ENCODE data around the gene IL5. TPM values are rescaled to one million over a fixed set of nuclear protein-coding genes. Genes with fewer than 3 reads are reported as not detected.

Gene IL5
- polyA plus RNA-seq, 1 donor from 2014 or later = not detected

DNA sequence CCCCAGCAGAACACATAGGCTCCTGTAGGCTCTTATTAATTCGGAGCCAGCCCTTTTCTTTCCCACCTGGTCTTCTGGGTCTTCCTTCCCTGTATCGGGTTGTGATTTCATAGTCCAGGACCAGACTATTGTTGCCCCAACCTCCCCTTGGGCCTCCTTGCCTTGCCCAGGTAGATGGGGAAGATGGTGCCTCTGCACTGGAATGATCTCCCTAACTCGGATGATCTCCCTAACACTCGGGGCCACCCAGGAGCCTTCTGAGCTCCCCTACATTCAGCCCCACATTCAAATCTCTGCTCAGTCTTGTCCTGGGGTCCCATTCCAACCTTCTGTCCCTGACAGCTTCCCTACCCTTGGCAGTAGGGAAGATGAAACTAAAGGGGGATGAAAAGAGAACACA lies 50.1 kb downstream of the IL5 start:
- no peak overlapping the region for H3K4me3 ChIP-seq (ENCODE audit: low read length)
- no peak overlapping the region for H2AFZ ChIP-seq (ENCODE audit: low read depth, low read length)
- no peaks in the 10 kb centered on the region for H3K79me2 ChIP-seq (replicated peaks; ENCODE audit: insufficient read depth, low read length)
- peaks cover 81% of the 10 kb centered on the region for H3K27me3 ChIP-seq (ENCODE audit: insufficient read depth, low read depth, low read length)
- no peak overlapping the region for H3K27ac ChIP-seq (ENCODE audit: low read length)
- H3K36me3 ChIP-seq (ENCODE audit: insufficient read depth, low read length) = no peaks in the 10 kb centered on the region
- no peaks in the 10 kb centered on the region for H3K9me3 ChIP-seq (ENCODE audit: low read length)
- no peaks in the 10 kb centered on the region for H4K20me1 ChIP-seq (ENCODE audit: insufficient read depth)
- TF ChIP-seq EP300 (conservative IDR thresholded peaks at IDR 0.05; ENCODE audit: poor library complexity, severe bottlenecking) = no peak
- no peak for TF ChIP-seq TAF1 (IDR thresholded peaks at IDR 0.05; ENCODE audit: low read depth)
- no peak for TF ChIP-seq EZH2 (IDR thresholded peaks at IDR 0.05; ENCODE audit: borderline replicate concordance, insufficient read depth, low read length, poor library complexity, severe bottlenecking)
- no peak for TF ChIP-seq RAD21 (conservative IDR thresholded peaks at IDR 0.05)
- TF ChIP-seq POLR2AphosphoS5 (IDR thresholded peaks at IDR 0.05) = no peak
- TF ChIP-seq, protein P1, sequence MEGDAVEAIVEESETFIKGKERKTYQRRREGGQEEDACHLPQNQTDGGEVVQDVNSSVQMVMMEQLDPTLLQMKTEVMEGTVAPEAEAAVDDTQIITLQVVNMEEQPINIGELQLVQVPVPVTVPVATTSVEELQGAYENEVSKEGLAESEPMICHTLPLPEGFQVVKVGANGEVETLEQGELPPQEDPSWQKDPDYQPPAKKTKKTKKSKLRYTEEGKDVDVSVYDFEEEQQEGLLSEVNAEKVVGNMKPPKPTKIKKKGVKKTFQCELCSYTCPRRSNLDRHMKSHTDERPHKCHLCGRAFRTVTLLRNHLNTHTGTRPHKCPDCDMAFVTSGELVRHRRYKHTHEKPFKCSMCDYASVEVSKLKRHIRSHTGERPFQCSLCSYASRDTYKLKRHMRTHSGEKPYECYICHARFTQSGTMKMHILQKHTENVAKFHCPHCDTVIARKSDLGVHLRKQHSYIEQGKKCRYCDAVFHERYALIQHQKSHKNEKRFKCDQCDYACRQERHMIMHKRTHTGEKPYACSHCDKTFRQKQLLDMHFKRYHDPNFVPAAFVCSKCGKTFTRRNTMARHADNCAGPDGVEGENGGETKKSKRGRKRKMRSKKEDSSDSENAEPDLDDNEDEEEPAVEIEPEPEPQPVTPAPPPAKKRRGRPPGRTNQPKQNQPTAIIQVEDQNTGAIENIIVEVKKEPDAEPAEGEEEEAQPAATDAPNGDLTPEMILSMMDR (IDR thresholded peaks at IDR 0.05; ENCODE audit: poor library complexity, severe bottlenecking) = no peak
- TF ChIP-seq, protein P2, sequence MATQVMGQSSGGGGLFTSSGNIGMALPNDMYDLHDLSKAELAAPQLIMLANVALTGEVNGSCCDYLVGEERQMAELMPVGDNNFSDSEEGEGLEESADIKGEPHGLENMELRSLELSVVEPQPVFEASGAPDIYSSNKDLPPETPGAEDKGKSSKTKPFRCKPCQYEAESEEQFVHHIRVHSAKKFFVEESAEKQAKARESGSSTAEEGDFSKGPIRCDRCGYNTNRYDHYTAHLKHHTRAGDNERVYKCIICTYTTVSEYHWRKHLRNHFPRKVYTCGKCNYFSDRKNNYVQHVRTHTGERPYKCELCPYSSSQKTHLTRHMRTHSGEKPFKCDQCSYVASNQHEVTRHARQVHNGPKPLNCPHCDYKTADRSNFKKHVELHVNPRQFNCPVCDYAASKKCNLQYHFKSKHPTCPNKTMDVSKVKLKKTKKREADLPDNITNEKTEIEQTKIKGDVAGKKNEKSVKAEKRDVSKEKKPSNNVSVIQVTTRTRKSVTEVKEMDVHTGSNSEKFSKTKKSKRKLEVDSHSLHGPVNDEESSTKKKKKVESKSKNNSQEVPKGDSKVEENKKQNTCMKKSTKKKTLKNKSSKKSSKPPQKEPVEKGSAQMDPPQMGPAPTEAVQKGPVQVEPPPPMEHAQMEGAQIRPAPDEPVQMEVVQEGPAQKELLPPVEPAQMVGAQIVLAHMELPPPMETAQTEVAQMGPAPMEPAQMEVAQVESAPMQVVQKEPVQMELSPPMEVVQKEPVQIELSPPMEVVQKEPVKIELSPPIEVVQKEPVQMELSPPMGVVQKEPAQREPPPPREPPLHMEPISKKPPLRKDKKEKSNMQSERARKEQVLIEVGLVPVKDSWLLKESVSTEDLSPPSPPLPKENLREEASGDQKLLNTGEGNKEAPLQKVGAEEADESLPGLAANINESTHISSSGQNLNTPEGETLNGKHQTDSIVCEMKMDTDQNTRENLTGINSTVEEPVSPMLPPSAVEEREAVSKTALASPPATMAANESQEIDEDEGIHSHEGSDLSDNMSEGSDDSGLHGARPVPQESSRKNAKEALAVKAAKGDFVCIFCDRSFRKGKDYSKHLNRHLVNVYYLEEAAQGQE (IDR thresholded peaks at IDR 0.05; ENCODE audit: borderline replicate concordance) = no peak
- no peak for TF ChIP-seq SMC3 (conservative IDR thresholded peaks at IDR 0.05; ENCODE audit: poor library complexity)
- TF ChIP-seq MXI1 (conservative IDR thresholded peaks at IDR 0.05; ENCODE audit: poor library complexity, severe bottlenecking) = no peak
- H3K9me2 ChIP-seq (ENCODE audit: insufficient read depth, low read length) = no peaks in the 10 kb centered on the region
- no peak overlapping the region for H3K9ac ChIP-seq (ENCODE audit: low read length)
- no peaks in the 10 kb centered on the region for H3F3A ChIP-seq (ENCODE audit: insufficient read depth, low read length, poor library complexity, severe bottlenecking)
- no peak overlapping the region for H3K4me2 ChIP-seq (ENCODE audit: low read length)

DNA sequence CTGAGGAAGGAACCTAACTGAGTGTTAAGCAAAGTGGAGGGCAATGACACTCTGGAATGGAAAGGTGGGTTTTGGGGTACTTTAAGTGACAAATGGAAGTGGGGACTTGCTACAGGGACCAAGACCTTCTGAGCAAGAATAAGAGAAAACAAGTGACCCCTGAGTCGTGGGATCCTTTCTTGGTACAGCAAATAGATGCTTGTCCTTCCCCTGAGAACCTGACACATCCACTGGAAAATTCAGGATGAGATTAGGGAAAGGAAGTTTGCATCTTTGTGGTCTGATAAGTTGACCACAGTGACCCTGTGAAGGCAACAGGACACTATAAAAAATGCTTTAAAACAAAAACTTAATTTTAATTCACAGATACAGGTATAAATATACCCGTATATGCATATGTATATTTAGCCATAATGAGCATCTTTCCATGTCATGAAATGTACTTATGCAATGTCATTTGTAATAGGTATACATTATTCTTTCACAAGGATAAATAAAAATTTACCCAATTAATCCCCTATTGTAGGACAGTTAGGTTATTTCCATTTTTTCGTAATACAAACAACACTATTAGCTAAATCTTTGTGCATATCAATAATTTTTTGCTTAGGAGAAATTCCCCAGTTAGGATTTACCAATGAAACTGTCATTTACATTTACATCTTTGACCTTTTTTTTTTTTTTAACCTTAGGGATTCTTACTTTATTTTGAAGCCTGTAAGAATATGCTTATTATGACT lies 50.8 kb downstream of the IL5 start:
- H3K4me2 ChIP-seq (ENCODE audit: low read length) = no peak overlapping the region
- no peaks in the 10 kb centered on the region for H3K36me3 ChIP-seq (ENCODE audit: insufficient read depth, low read length)
- no peaks in the 10 kb centered on the region for H3K9me2 ChIP-seq (ENCODE audit: insufficient read depth, low read length)
- H3K9ac ChIP-seq (ENCODE audit: low read length) = no peak overlapping the region
- no peaks in the 10 kb centered on the region for H4K20me1 ChIP-seq (ENCODE audit: insufficient read depth)
- H3K27me3 ChIP-seq (ENCODE audit: insufficient read depth, low read depth, low read length) = peaks cover 78% of the 10 kb centered on the region
- H3K4me3 ChIP-seq (ENCODE audit: low read length) = no peak overlapping the region
- H3K27ac ChIP-seq (ENCODE audit: low read length) = no peak overlapping the region
- H3K79me2 ChIP-seq (replicated peaks; ENCODE audit: insufficient read depth, low read length) = no peaks in the 10 kb centered on the region
- H2AFZ ChIP-seq (ENCODE audit: low read depth, low read length) = no peak overlapping the region
- no peaks in the 10 kb centered on the region for H3F3A ChIP-seq (ENCODE audit: insufficient read depth, low read length, poor library complexity, severe bottlenecking)
- TF ChIP-seq EP300 (conservative IDR thresholded peaks at IDR 0.05; ENCODE audit: poor library complexity, severe bottlenecking) (no peak), EZH2 (IDR thresholded peaks at IDR 0.05; ENCODE audit: borderline replicate concordance, insufficient read depth, low read length, poor library complexity, severe bottlenecking) (no peak), TAF1 (IDR thresholded peaks at IDR 0.05; ENCODE audit: low read depth) (no peak), POLR2AphosphoS5 (IDR thresholded peaks at IDR 0.05) (no peak), SMC3 (conservative IDR thresholded peaks at IDR 0.05; ENCODE audit: poor library complexity) (no peak), RAD21 (conservative IDR thresholded peaks at IDR 0.05) (no peak), MXI1 (conservative IDR thresholded peaks at IDR 0.05; ENCODE audit: poor library complexity, severe bottlenecking) (no peak)
- TF ChIP-seq, protein P1 (IDR thresholded peaks at IDR 0.05; ENCODE audit: poor library complexity, severe bottlenecking) = no peak
- TF ChIP-seq, protein P2 (IDR thresholded peaks at IDR 0.05; ENCODE audit: borderline replicate concordance) = no peak
- no peaks in the 10 kb centered on the region for H3K9me3 ChIP-seq (ENCODE audit: low read length)
